ENCODE measurements around the gene POM121L12.

The POM121L12 gene

DNA sequence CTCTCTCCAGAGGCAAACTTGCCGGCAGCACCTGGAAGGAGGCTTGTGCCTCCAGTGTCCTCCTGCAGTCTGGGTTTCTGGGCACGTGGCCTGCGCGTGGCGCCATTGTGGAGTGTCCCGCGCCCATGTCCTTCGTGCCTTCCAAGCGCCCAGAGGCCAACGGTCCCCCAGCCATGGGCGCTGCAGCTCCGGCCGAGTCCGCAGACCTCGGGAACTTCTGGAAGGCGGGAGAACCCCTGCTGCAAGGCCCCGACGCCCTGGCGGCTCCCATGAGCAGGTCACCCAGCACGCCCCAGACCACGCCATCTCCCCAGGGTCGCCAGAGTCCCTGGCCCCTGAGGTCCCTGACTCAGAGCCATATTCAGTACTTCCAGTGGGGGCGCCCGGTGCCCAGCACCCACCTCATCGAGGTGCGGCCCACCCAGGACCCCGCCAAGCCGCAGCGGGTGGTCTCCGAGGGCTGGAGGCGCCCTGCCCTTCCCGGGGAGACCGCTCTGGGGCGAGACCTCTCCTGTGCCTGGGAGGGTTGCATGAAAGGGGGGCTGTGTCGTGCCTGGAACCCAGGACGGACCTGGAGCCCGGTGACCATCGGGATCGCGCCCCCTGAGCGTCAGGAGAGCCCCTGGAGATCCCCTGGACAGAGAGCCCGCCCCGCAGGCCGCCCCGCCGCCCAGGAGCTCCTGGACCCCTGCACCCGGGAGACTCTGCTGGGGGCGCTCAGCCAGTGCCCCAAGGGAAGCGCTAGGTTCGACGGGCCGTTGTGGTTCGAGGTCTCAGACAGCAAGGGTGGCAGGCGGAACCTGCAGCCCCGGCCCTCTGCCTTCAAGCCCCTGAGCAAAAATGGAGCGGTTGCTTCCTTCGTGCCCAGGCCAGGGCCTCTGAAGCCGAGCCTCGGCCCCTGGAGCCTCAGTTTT lies at the start of gene POM121L12:
Gene POM121L12, plus strand, starts transcription at position 135 of the 914 bp plus-strand sequence. Its CDS starts 39 bp downstream, at position 174.
- H3K4me3 ChIP-seq (ENCODE audit: low read depth, low read length): no peak within 1 kb of the TSS
- TF ChIP-seq, protein P1, sequence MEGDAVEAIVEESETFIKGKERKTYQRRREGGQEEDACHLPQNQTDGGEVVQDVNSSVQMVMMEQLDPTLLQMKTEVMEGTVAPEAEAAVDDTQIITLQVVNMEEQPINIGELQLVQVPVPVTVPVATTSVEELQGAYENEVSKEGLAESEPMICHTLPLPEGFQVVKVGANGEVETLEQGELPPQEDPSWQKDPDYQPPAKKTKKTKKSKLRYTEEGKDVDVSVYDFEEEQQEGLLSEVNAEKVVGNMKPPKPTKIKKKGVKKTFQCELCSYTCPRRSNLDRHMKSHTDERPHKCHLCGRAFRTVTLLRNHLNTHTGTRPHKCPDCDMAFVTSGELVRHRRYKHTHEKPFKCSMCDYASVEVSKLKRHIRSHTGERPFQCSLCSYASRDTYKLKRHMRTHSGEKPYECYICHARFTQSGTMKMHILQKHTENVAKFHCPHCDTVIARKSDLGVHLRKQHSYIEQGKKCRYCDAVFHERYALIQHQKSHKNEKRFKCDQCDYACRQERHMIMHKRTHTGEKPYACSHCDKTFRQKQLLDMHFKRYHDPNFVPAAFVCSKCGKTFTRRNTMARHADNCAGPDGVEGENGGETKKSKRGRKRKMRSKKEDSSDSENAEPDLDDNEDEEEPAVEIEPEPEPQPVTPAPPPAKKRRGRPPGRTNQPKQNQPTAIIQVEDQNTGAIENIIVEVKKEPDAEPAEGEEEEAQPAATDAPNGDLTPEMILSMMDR (IDR thresholded peaks at IDR 0.05; ENCODE audit: borderline replicate concordance, insufficient read depth, low read depth, low read length): no peak

DNA sequence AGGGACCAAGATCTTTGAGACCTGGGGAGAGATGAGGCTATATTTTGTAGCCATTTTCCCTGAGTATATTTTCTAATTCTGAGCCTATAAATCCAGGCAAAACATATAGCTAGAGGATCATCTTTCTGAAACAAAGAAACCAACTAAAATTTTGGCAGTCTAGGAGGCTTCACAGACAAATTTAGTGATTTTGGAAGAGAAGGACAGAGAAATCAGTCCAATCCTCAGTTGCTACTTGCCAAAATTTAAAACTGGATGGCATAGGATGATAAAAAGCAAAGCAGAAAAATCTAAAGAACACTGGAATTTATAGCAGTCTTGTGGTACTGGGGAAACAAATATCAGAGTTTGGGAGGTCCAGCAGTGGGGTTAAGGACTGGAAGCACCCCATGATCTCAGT lies 43.4 kb upstream of the POM121L12 start:
- no peak overlapping the region for H3K4me3 ChIP-seq (ENCODE audit: low read depth, low read length)
- TF ChIP-seq, protein P1 (IDR thresholded peaks at IDR 0.05; ENCODE audit: borderline replicate concordance, insufficient read depth, low read depth, low read length): no peak

DNA sequence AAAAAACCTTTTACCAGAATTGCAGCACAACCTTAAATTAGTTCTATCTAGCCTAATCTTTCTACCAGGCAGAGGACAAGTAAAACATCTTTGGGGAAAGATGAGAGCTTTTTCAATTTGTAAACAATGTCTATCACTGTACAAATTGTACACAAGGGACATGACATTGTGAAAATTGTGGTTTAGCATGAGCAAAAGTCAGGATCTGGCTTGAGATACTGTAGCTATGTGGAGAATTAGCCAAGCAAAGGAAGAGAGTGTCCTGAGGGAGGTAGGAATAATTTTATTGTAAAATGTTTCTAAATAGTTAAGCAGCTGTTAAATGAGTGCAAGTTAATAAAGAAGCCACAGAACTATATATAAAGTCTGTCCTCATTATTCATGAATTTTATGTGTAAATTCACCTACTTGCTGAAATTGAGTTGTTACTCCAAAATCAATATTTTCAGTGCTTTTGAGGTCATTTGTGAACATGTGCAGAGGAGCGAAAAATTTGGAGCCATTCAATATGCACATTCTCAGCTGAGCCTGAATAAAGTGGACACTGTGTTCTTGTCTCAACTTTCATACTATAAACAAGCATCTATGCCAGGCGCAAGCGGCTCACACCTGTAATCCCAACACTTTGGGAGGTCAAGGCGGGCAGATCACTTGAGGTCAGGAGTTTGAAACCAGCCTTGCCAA lies 42.8 kb upstream of the POM121L12 start:
- TF ChIP-seq, protein P1 (IDR thresholded peaks at IDR 0.05; ENCODE audit: borderline replicate concordance, insufficient read depth, low read depth, low read length): no peak
- H3K4me3 ChIP-seq (ENCODE audit: low read depth, low read length): no peak overlapping the region

DNA sequence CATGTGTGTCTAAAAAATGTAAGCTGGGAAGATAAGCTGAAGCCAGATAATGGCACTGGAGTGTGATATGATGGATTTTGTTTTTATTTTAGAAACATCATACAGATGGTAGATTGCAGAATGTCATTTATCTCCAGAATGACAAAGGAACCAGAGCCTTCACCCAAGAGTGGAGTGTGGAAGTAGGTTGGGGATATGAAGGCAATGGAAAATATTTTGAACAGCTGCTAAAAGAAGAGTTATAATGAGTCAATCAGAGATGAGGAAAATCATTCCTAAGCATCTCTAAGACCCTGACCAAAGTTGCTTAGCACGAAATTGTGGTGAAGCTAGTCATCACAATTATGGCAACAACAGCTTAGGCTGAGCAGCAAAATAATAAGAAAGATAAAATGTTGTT lies 39.8 kb upstream of the POM121L12 start:
- TF ChIP-seq, protein P1 (IDR thresholded peaks at IDR 0.05; ENCODE audit: borderline replicate concordance, insufficient read depth, low read depth, low read length): no peak

DNA sequence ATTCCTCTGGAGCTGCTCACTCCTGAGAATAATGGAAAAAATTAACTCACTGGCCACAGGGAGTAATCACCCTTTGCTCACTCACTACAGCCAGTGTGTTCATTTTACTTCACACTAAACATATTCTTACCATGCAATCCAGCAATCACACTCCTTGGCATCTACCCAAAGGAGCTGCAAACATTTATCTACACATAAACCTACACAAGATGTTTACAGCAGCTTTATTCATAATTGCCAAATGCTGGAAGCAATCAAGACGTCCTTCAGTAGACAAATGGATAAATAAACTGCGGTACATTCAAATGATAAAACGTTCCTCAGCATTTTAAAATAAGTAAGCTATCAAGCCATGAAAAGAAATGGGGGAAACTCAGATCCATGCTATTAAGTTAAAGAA lies 34.2 kb upstream of the POM121L12 start:
- TF ChIP-seq, protein P1 (IDR thresholded peaks at IDR 0.05; ENCODE audit: borderline replicate concordance, insufficient read depth, low read depth, low read length): no peak

More for the DNA sequence above, 39.8 kb upstream of the POM121L12 start:
- no peak overlapping the region for H3K4me3 ChIP-seq (ENCODE audit: low read depth, low read length)

DNA sequence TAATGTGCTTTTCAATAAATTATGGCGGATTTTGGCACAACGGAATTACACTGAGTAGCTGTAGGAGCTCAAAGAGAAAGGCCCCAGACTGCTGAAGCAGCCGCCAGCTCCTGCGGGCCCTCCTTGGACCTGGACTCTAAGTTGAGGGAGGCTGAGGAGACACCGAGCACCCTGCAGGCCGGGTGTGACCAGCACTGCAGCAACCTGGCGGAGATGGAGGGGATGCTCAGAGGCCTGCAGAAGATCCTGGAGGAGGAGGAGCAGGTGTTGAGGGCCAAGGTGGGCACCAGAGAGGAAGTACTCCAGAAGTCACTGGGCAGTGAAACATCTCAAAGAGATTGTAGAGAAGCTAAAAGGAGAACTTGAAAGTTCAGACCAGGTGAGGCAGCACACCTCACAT lies 33.0 kb upstream of the POM121L12 start:
- no peak overlapping the region for H3K4me3 ChIP-seq (ENCODE audit: low read depth, low read length)
- TF ChIP-seq, protein P1 (IDR thresholded peaks at IDR 0.05; ENCODE audit: borderline replicate concordance, insufficient read depth, low read depth, low read length): no peak

More for the DNA sequence above, 34.2 kb upstream of the POM121L12 start:
- H3K4me3 ChIP-seq (ENCODE audit: low read depth, low read length): no peak overlapping the region

Measured in GM12875 (cell line).